ENCODE data around the gene YAF2.
"Not testable (repeated sequence)": the region's sequence is repeated elsewhere in the genome, so short reads cannot be mapped to it uniquely, and the experiment has no call there.

YAF2 gene

DNA sequence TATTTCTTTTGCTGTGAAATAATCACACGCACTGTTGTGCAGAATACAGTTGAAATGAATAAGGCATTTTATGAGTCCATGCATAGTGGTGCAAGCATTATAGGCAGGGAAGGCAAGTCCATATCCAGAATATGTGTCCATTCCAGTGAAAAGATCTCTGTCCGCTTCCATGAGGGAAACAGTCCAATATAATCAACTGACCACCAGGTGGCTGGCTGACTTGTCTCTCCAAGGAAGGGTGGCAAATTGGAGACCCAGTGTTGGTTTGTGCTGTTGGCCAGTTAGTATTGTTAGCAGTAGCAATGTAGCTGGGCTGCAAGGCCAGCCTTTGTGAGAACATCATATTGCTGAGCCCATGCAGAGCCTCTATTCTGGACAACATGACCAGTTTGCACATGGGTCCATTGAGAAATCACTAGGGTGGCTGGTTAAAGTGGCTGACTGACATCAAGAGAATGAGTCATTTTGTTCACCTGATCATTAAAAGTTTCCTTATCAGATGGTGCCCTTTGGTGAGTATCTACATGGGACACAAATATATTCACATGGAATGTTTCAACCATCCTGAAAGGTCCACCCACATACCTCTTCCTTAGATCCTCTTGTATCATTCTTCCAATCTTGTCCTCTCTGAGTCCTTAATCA, 17.3 kb upstream of the YAF2 start:
- DNase-seq (ENCODE audit: low read depth): no peak

DNA sequence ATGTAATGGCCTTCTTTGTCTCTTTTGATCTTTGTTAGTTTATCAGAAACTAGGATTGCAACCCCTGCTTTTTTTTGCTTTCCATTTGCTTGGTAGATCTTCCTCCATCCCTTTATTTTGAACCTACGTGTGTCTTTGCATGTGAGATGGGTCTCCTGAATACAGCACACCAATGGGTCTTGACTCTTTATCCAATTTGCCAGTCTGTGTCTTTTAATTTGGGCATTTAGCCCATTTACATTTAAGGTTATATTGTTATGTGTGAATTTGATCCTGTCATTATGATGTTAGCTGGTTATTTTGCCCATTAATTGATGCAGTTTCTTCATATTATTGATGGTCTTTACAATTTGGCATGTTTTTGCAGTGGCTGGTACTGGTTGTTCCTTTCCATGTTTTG, 14.6 kb upstream of the YAF2 start:
- not testable (repeated sequence) for DNase-seq (ENCODE audit: low read depth)

GRCh38 chr12:42249033-42249432, 11.0 kb upstream of the YAF2 start:
- not testable (repeated sequence) for DNase-seq (ENCODE audit: low read depth)

DNA sequence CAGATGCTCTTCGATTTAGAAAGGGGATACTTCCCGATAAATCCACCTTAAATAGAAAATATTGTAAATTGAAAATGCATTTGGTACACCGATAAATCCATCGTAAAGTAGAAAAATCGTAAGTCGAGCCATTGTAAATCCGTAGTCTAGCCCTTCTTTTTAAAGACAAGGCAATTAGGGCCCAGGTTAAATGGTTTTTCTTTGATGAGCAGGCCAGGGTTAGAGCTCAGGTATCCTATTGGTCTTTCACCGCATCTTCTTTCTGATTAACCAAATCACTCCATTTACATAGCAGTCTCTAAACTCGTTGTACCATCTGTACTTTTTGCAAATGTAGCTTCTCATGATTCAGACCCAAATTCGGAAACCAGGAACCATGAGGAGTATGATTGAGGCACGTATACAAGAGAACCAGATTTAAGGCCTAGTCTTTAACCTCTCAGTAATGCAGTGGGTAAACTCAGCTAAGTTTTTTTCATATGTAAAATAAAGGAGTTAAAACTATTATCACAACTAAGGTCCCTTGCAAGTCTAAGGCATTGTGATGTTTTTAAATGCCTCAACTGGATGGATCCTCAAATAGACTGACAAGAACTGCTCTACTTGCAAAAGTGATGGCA, 2.2 kb upstream of the YAF2 start:
- DNase-seq (ENCODE audit: low read depth): no peak

- no peak for DNase-seq (ENCODE audit: low read depth)
These were observed 202 bp downstream of the YAF2 start for GRCh38 chr12:42237853-42238239.

- peak; percentile 54 for DNase-seq (ENCODE audit: low read depth)
These were observed 796 bp downstream of the YAF2 start for GRCh38 chr12:42237052-42237852.

DNA sequence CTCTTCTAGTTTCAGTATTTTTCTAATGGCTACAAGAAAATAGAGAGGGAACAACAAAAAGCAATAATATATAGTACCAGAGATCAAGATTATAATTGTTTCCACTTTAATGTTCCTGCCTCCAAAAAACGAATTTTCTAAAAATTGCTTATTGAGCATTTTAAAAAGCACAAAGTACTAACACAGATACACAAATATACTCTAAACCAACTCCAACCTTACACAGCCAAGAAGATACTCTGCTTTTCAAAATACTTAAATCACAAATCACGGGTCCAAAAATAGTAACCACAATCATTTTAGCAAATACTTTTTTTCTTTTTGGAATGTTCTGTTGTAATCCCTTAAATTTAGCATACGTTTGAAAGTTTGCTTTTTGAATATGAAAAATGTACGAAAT, 2.0 kb downstream of the YAF2 start:
- DNase-seq (ENCODE audit: low read depth): no peak

DNA sequence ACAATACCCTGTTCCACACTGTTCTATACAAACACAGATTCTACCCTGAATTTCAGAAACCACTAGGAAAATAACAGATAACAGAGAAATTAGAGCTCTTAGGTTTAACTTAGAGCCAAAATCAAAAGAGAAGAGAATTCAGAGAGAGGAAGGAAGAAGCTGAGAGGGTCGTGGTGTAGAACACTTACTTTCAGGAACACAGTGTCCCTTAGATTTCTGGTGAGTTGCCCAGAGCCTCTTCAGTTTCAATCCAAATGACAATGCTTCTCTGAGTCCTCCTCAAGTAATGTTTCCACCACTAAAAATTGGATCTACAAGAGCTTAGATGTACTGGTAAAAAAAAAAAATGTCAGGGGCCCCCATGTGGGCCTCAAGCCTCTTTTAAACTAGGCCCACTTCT, 2.6 kb downstream of the YAF2 start:
- no peak for DNase-seq (ENCODE audit: low read depth)

GRCh38 chr12:42234970-42235369, 3.1 kb downstream of the YAF2 start:
- DNase-seq (ENCODE audit: low read depth): no peak

GRCh38 chr12:42227525-42227924, 10.5 kb downstream of the YAF2 start:
- not testable (repeated sequence) for DNase-seq (ENCODE audit: low read depth)

GRCh38 chr12:42224501-42224900, 13.5 kb downstream of the YAF2 start:
- DNase-seq (ENCODE audit: low read depth): not testable (repeated sequence)

DNA sequence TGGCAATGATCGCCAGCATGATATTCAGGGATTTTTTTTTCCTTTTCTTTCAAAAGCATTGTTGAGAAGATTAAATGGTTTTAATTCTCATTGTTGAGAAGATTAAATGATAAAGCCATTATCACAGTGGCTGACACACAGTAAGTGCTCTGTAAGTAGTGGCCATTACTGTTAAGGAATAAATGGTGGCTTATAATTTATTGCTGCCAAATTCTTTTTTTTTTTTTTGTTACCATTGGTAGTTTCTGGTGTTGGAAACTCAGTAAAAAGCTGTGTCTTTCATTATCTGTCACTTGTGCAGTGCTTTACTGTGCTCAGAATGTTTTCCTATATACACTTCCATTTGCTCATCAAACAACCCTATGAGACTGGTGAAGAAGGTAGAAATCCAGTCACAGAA, 15.3 kb downstream of the YAF2 start:
- DNase-seq (ENCODE audit: low read depth): no peak

DNA sequence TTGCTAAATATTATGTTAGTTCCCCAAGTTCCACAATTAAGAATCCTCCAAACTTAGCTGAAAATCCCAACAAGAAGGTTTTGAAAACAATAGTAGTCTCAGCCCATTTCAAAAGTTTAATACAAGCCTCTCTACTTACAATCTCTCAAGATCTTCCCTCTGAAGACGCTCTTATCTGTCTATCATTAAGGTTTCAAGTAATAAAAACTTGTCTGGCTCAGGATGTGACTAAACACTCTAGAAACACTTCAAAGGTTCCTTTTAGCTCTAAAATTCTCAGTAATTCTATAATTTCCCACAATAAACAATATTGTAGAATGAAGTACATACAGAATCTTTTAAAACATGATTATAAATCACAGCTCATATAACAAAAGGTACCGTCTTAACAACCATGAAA, 16.3 kb downstream of the YAF2 start:
- no peak for DNase-seq (ENCODE audit: low read depth)

- no peak for DNase-seq (ENCODE audit: low read depth)
These were observed 20.4 kb downstream of the YAF2 start for GRCh38 chr12:42217656-42218055.

DNA sequence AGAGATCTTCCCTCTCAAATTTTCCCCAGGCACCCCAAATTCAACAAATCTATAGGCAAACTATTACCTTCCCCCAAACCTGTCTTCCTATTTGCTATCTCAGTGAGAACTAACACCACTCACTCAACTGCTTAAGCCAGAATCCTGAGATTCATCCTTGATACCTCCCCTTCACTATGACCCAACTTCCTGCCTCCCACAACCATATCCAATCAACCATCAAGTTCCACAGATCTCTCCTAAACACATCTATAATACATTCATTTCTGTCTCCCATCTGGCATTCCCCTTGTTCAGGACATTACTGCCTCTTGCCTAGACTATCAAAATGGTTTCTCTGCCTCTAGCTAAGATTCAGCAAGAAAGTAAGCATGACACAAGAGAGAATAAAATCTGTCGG, 21.3 kb downstream of the YAF2 start:
- DNase-seq (ENCODE audit: low read depth): no peak

- DNase-seq (ENCODE audit: low read depth): not testable (repeated sequence)
These were observed 22.3 kb downstream of the YAF2 start for GRCh38 chr12:42215759-42216158.

DNA sequence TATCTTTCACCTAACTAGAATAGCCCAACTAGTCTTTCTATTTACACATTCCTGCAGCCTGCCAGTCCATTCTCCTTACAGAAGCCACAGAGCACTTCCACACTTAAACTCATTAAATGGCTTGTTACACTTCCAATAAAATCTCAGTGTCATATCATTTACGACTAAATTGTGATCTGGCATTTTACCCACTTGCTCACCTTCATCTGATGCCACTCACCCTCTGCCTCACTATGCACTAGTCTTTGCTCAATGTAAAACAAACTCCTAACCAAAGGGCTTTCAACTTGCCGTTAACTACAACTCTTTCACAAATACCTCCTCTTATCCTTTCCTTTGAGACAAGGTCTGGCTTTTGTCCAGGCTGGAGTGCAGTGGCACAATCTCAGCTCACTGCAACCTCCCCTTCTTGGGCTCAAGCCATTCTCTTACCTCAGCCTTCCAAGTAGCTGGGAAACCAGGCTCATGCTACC, 24.1 kb downstream of the YAF2 start:
- no peak for DNase-seq (ENCODE audit: low read depth)

DNA sequence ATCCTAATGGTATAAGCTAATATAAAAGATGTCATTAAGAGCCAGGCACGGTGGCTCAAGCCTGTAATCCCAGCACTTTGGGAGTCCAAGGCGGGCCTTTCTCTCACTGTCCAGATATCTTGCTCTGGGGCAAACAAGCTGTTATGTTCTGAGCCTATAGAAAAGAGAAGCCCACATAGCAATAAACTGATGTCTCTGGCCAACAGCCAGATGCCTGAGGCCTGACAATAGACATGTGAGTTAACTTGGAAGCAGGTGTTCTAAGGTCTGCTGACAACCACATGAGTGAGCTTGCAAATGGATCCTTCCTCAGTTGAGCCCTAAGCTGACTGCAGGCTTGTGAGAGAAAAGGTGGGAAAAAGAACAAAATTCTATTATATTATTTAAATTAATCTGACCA, 25.0 kb downstream of the YAF2 start:
- DNase-seq (ENCODE audit: low read depth): no peak

GRCh38 chr12:42208574-42208973, 29.5 kb downstream of the YAF2 start:
- DNase-seq (ENCODE audit: low read depth): no peak

DNA sequence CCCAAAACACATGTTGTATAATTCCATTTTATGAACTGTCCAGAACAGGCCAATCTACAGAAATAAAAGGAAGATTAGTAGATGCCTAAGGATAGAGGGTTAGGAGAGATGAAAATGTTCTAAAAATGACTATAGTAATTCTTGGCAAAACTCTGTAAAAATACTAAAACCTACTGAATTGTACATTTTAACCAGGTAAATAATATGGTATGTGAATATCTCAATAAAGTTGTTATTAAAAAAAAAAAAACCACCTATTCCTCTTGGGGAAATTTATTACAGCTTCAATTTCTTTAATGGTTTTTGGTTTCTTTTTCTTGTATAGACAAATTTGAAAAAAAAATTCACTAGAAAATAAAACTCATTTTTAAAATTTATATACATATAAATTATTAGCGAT, 33.2 kb downstream of the YAF2 start:
- DNase-seq (ENCODE audit: low read depth): no peak

DNA sequence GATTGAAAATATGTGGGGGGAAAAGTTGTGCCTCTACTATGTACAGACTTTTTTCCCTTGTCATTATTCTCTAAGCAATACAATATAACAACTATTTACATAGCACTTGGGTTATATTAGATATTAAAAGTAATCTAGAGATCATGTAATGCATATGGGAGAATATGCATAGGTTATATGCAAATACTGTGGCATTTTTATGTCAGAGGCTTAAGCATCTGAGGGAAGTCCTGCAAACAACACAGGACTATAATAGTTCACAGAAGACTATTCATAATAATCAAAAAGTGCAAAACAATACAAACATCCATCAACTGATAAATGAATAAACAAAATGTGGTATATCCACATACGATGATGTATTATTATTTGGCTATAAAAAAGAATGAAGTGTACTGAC, 33.7 kb downstream of the YAF2 start:
- DNase-seq (ENCODE audit: low read depth): no peak

DNA sequence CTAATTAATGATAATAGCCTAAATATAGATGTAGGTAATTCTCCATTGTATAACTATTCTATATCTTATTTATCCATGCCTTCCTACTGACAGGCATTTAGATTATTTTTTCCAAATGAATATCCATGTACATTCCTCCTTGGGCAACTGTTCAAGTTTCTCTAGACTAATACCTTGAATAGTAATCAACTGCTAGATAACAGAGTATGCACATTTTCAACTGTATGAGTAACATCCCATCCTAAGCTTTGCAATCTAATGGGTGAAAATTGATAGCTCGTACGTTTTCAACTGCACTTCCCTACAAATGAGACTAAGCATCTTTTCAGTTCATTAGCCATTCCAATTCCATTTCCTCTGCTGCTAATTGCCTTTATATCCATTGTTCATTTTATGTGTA, 37.0 kb downstream of the YAF2 start:
- no peak for DNase-seq (ENCODE audit: low read depth)

DNA sequence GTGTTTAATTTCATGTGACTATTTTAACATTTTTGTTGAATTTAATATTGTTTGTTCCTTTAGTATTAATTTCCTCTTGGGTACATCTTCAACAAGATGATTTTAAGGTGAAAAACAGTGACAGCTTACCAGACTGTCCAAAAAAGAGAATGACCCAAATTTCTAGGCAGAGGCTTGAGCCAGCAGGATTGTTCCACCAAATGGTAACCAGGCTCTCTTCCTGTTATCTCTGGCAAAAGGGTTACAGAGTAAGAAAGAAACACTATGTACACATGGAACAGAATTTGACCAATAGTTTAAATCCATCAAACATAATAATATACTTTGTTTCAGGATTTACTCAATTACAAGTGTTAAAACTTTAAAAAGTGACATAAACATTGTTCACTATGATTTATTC, 39.0 kb downstream of the YAF2 start:
- DNase-seq (ENCODE audit: low read depth): no peak

Measured in CMK (cell line).